ENCODE results near the gene STON1.
A peak's percentile ranks its signal among the peaks of the same experiment; 100 is the strongest.

The STON1 gene

GRCh38 chr2:48620604-48621003 lies 90.7 kb downstream of the STON1 start:
- no peak for DNase-seq (ENCODE audit: low read depth)

DNA sequence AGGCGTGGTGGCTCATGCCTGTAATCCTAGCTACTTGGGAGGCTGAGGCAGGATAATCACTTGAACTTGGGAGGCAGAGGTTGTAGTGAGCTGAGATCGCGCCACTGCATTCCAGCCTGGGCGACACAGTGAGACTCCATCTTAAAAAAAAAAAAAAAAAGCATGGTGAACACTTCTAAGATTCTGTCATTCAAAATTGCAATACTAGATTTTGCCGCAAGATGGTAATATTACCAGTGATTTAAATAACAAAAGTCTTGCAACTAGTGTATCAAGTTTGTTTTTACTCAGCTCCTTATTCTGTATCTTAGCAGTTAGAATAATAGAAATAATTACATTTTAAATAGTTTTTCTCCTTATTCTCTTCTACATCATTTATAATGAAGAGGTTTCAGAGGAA lies 92.7 kb downstream of the STON1 start:
- DNase-seq (ENCODE audit: low read depth): peak; percentile 3

- no peak for DNase-seq (ENCODE audit: low read depth)
These were observed 94.7 kb downstream of the STON1 start for GRCh38 chr2:48624696-48625095.

DNA sequence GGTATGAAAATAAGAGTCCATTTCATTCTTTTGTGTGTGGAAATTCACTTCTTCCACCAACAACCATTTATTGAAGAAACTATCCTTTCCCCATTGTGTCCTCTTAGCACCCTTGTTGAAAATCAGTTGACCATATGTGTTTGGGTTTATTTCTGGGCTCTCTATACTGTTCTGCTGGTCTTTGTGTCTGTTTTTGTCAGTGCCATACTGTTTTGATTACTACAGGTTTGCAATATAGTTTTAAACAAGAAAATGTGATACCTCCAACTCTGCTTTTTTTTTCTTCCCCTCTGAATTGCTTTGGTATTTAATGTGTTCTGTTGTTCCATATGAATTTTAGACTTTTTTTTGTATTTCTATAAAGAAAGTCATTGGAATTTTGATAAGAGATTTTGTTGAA lies 96.1 kb downstream of the STON1 start:
- DNase-seq (ENCODE audit: low read depth): no peak

- no peak for DNase-seq (ENCODE audit: low read depth)
These were observed 103.2 kb downstream of the STON1 start for GRCh38 chr2:48633143-48633542.

- no peak for DNase-seq (ENCODE audit: low read depth)
These were observed 105.8 kb downstream of the STON1 start for GRCh38 chr2:48635786-48636185.

DNA sequence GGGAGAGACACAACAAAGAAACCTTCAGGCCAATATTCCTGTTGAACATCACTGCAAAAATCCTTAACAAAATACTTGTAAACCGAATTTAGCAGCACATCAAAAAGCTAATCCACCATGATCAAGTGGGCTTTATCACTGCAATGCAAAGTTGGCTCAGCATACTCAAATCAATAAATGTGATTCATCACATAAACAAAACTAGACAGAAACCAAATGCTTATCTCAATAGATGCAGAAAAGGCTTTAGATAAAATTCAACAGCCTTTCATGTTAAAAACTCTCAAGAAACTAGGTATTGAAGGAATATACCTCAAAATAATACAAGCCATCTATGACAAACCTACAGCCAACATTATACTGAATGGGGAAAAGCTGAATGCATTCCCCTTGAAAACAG lies 108.3 kb downstream of the STON1 start:
- no peak for DNase-seq (ENCODE audit: low read depth)
